Loucy (cell line): ENCODE data around the gene DSCAML1.

Experiments
- CTCF ChIP-seq: fragments of 200-600 bp; sonication (generic); conservative IDR thresholded peaks from 2 replicates; pipeline ENCODE4 v1.5.1; 2014; ENCODE audit warnings: mild to moderate bottlenecking, antibody characterized with exemption, low read length
- EZH2phosphoT487 ChIP-seq: fragments of 200-600 bp; IDR thresholded peaks from 2 replicates; pipeline ENCODE4 v1.6.1; 2018; ENCODE audit warnings: antibody characterized with exemption, mild to moderate bottlenecking, moderate library complexity, borderline replicate concordance

GRCh38 chr11:117629146-117629545 lies 167.9 kb downstream of the DSCAML1 start:
- no peak for TF ChIP-seq CTCF
- no peak for TF ChIP-seq EZH2phosphoT487
